Calu3 (cell line): ENCODE measurements around the gene PTCD3. TPM values are rescaled to one million over a fixed set of nuclear protein-coding genes. Genes with fewer than 3 reads are reported as not detected.

ENCODE experiments used
- BruUV-seq: library from RNA; stranded (reverse); fragments of 400-500 nt; replicated peaks from 2 replicates; lab custom pipeline; 2021; lab: Mats Ljungman, UMichigan
- CTCF ChIA-PET: fragments of 300-600 bp; sonication (Branson Sonifier 250); formaldehyde crosslinking; loops from one replicate; lab custom pipeline; 2022; ENCODE audit warnings: antibody characterized with exemption; lab: Charles Lee
- DNase-seq: peaks from one replicate; pipeline ENCODE4 v3.0.0; 2022
- H3K27ac Mint-ChIP-seq: one replicate; pipeline ENCODE4 v1.8.0; 2022; ENCODE audit warnings: mixed read lengths; ENCODE audit not compliant: unreplicated experiment
- H3K27me3 Mint-ChIP-seq: one replicate; pipeline ENCODE4 v1.8.0; 2022; ENCODE audit warnings: mixed read lengths; ENCODE audit not compliant: unreplicated experiment
- H3K36me3 Mint-ChIP-seq: one replicate; pipeline ENCODE4 v1.8.0; 2022; ENCODE audit warnings: mild to moderate bottlenecking, moderate library complexity, mixed read lengths; ENCODE audit not compliant: insufficient read depth, unreplicated experiment
- H3K4me1 Mint-ChIP-seq: one replicate; pipeline ENCODE4 v1.8.0; 2022; ENCODE audit warnings: mild to moderate bottlenecking, low read depth, mixed read lengths; ENCODE audit not compliant: unreplicated experiment
- H3K4me3 Mint-ChIP-seq: one replicate; pipeline ENCODE4 v1.8.0; 2022; ENCODE audit warnings: mild to moderate bottlenecking, low read depth, moderate library complexity, mixed read lengths; ENCODE audit not compliant: unreplicated experiment
- H3K9me3 Mint-ChIP-seq: one replicate; pipeline ENCODE4 v1.8.0; 2022; ENCODE audit warnings: low read depth, mixed read lengths; ENCODE audit not compliant: unreplicated experiment
- intact Hi-C: fragments of 100-400 bp; cut with micrococcal nuclease; formaldehyde crosslinking; loops from one replicate; pipeline ENCODE4 v1.10.0; 2022; ENCODE audit not compliant: unreplicated experiment
- total RNA-seq: library from RNA; stranded (reverse); gene quantifications from 2 replicates; pipeline ENCODE4 v1.2.3, GENCODE V29; 2022
- TF ChIP-seq, protein P1 (sequence below): fragments of 200-600 bp; IDR thresholded peaks from one replicate; pipeline ENCODE4 v1.8.0; 2022; ENCODE audit warnings: antibody characterized with exemption; ENCODE audit not compliant: unreplicated experiment

The PTCD3 gene
- total RNA-seq, 1 experiment from 2014 or later: 113 TPM

DNA sequence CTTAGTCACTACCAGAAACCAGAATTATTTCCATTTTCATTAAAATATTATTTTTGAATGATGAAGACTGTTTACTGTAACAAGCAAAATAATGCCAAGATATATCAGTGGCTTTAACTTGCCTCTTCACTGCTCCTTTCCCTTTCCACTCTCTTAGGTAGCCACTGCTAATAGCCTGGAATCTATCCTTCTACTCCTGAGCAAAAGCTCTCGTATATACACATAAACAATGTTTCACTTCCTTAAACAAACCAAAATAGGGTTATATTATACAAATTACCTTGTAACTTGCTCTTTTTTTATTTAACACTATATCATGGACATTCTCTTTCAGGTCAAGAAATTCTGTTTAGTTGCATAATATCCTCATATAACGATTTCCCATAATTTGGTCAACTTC is 68.4 kb downstream of the PTCD3 start:
- H3K27me3 Mint-ChIP-seq: no peaks in the 10 kb centered on the region
- H3K4me3 Mint-ChIP-seq: no peak overlapping the region
- H3K36me3 Mint-ChIP-seq: peaks cover 20% of the 10 kb centered on the region
- CTCF ChIA-PET: no interaction called here
- intact Hi-C loops: no loop called here
- BruUV-seq: no TSS peak
- TF ChIP-seq, protein P1, sequence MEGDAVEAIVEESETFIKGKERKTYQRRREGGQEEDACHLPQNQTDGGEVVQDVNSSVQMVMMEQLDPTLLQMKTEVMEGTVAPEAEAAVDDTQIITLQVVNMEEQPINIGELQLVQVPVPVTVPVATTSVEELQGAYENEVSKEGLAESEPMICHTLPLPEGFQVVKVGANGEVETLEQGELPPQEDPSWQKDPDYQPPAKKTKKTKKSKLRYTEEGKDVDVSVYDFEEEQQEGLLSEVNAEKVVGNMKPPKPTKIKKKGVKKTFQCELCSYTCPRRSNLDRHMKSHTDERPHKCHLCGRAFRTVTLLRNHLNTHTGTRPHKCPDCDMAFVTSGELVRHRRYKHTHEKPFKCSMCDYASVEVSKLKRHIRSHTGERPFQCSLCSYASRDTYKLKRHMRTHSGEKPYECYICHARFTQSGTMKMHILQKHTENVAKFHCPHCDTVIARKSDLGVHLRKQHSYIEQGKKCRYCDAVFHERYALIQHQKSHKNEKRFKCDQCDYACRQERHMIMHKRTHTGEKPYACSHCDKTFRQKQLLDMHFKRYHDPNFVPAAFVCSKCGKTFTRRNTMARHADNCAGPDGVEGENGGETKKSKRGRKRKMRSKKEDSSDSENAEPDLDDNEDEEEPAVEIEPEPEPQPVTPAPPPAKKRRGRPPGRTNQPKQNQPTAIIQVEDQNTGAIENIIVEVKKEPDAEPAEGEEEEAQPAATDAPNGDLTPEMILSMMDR: no peak
- DNase-seq: no peak
- no peaks in the 10 kb centered on the region for H3K9me3 Mint-ChIP-seq
- H3K4me1 Mint-ChIP-seq: peaks cover 8% of the 10 kb centered on the region
- no peak overlapping the region for H3K27ac Mint-ChIP-seq

DNA sequence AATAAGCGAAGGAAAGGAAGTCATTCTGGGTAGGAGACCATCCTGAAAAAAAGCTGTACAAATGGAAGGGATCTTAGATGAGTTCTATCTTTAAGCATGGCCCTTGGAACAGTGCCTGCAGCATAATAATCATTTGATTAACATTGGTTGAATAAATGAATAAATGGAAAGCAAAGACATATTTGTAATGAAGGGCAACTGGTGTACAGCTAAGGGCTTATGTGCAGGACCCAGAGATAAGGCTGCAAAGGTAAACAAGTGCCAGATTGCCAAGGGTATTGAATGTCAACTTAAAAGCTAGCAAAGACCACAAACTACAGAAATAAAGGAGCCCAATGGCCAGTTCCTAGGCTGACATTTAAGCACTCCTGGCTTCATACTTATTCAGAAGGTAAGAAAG is 69.8 kb downstream of the PTCD3 start:
- intact Hi-C loops: no loop called here
- no peak overlapping the region for H3K27ac Mint-ChIP-seq
- no TSS peak for BruUV-seq
- H3K9me3 Mint-ChIP-seq: no peaks in the 10 kb centered on the region
- H3K4me1 Mint-ChIP-seq: peaks cover 8% of the 10 kb centered on the region
- H3K36me3 Mint-ChIP-seq: peaks cover 20% of the 10 kb centered on the region
- H3K4me3 Mint-ChIP-seq: no peak overlapping the region
- H3K27me3 Mint-ChIP-seq: no peaks in the 10 kb centered on the region
- TF ChIP-seq, protein P1: no peak
- CTCF ChIA-PET: no interaction called here
- no peak for DNase-seq

DNA sequence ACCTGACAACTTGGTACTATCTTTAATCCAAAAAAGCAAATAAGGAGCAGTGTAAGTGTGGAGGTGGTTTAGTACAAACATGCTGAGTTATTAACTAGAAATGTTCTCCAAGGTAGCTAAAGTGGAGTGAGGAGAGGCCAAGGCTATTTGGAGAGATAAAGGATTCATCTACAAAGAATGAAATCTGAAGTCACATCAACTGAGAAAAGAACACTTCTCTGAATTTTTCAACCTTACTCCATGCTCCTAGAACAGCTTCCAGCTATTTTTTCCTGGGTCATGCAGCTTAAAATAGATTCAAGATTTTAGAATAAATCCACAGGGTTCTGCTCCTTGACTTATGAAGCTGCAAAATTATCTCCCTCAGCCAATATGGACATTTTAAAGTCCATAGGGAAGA is 70.6 kb downstream of the PTCD3 start:
- TF ChIP-seq, protein P1: no peak
- no peak for DNase-seq
- no TSS peak for BruUV-seq
- CTCF ChIA-PET: no interaction called here
- Mint-ChIP-seq H3K36me3 (peaks cover 15% of the 10 kb centered on the region), H3K4me3 (no peak overlapping the region), H3K27ac (no peak overlapping the region), H3K27me3 (no peaks in the 10 kb centered on the region), H3K9me3 (no peaks in the 10 kb centered on the region), H3K4me1 (peaks cover 8% of the 10 kb centered on the region)
- intact Hi-C loops: no loop called here

DNA sequence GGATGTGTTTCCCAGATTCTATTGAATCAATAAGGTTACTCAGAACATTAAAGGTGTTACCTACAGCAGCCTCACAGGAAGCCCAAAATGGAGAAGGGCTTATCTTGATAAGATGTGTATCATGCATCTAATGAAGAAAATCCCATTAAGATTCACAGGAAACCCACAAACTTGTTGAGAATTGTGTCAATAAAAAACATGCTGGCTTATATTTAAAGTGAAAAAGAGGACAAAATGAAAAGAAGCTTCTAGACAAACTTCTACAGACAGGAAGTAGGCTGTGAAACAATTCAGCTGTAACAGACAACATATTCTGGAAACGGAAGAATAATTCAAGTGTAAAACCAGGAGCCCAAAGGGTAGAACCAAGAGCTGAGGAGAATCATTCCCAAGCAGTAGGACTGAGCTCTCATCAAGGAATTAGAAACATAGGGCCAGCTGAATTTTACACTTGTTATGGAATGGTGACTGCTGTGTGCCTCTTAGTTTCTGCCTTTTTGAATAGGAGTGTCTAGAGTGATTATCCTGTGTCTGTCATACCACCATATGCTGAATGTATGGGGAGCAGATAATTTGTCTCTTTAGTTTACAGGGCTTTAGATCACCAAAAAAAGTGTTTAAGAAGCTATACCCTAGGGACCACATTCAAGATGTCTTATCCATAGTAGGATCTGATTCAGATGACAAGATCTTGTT is 79.6 kb downstream of the PTCD3 start:
- H3K27me3 Mint-ChIP-seq: no peaks in the 10 kb centered on the region
- TF ChIP-seq, protein P1: no peak
- no peak overlapping the region for H3K27ac Mint-ChIP-seq
- no peaks in the 10 kb centered on the region for H3K9me3 Mint-ChIP-seq
- intact Hi-C loops: no loop called here
- CTCF ChIA-PET: no interaction called here
- peaks cover 16% of the 10 kb centered on the region for H3K36me3 Mint-ChIP-seq
- H3K4me1 Mint-ChIP-seq: peaks cover 17% of the 10 kb centered on the region
- no TSS peak for BruUV-seq
- DNase-seq: no peak
- H3K4me3 Mint-ChIP-seq: no peak overlapping the region
